NCI-H748 (cell line): ENCODE results near the gene ZNF697.
A peak's percentile ranks its signal among the peaks of the same experiment; 100 is the strongest.

Experiments
- DNase-seq: peaks from one replicate; lab custom pipeline; 2025; ENCODE audit not compliant: unreplicated experiment; lab: John Stamatoyannopoulos, UW

The ZNF697 gene

DNA sequence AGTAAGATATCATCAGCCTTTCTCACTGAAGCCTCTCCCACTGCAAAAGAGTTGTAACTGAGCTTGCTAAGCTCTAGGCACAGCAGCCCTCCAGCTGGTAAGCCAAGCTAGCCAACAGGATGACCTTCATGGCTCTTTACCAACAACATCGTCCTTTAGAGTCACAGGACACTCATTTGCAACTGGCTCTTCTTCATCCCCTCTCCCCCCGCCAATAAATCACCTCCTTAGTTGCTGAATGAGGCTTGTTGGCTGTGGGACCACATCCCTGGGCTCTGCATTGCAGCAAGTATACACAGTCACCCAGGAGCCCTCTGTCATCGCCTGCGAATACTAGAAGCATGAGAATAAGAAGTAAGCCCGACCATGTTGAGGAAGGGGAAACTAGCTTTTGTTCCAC is 16.0 kb upstream of the ZNF697 start:
- no peak for DNase-seq

DNA sequence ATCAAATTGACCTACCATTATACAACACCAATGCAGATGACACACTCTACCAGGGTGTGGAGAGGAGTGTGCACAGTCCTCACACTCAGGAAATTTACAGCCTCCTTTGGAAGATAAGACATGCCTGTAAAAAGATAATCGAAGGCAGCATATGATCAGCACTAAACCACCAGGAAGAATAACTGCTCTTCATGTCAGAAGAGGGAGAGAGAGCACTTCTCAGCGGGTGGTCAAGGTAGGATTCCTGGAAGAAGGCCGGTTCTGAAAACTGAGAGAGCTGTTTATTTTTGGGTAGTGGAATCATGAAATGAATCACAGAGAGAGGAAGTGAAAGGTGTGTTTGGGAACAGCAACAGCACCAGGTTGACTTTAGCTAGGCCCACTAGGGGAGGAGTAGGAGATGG is 14.0 kb upstream of the ZNF697 start:
- no peak for DNase-seq

DNA sequence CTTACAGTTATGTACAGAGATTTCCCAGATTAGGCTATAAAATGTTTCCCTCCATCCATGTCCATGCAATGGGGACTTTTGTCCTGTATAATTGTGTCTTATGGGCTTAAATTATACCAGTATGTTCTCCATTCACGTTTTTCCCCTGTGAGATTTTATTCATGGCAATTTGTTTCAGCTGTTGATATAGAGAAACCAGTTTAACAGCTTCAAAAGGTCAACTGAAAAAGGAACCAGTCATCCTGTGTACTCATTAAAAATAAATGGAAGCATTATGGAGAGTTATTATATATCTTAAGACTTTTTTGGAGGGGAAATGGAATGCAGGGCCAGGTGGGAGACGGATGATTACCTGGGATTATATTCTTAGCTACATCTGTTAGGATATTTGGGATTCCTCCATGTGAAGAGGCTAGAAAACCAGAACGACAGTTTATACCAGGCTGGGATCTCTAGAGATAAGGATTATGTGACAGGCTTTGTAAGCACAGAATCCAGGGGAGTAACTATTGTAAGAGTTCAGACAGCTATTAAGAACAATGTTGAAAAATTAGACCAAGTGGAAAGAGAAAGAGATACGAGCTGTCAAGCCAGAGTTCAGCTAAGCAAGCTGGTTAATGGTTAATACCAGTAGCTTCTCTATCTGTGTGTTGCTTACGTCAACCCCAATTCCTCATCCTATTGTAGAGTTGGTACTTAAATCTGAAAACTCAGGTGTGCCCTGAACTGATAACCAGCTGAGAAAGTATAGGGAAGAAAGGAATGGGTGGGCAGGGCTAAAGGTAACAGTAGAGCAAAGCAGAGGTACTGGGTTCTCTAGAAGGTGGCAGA is 12.4 kb upstream of the ZNF697 start:
- DNase-seq, result peak; percentile 55

DNA sequence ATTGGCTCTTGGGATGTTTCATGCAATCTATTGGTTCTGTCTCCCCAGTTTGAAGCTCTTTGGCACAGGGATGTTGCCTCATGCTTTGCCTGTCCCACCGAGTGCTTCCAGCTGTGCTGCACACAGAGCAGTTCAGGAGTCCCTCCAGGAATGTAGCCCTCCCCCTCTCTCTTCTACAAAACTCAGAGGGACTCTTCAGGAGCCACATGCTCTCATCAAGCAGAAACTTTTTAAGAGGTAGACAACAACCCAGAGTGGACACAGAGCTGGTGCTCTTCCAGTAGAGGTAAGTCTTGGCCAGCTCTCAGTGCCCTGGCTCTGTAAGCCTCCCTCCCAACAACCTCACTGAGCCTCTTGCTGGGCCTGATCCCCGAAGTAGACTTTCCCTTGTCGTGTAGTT is 11.6 kb upstream of the ZNF697 start:
- no peak for DNase-seq

DNA sequence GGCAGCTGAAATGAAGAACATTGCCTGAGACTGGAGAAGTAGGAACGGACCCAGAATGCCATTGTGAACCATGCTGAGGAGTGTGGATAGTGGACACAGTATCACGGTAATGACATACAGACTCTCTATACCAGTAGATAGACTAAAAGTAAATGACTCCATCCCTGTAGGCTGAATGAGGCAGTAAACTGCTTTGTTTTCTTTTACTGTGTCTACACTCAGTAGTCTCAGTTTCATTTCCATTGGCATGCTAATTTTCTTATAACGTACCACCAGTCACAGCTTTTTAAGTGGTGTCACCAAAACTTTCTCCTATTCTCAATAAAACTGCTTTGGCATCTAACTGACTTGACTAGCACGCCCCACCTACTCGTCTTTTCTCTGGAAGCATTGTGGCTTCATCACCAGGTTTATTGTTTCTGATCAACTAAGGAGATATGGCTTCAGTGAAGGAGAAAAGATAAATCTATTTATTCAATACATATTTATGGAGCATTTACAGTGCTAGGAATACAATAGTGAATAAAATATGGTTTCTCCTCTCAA is 8.4 kb upstream of the ZNF697 start:
- DNase-seq, result no peak

DNA sequence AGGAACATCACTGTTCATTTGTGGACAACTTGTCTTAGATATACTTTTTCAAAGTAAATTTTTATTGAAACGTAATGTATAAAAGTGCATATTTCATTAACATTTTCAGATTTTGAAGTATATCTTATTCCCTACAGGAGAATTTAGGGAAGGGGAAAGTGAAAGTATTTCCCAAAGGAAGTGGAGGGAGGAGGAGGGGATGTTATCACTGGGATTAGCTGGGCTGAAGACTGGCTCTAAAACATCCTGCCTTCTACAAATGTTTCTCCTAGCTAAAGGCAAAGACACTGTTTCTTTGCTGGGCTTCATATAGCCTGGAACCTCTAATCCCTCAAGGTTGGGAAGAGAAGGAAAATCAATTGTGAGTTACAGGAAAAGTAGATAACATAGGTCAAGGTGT is 7.1 kb upstream of the ZNF697 start:
- DNase-seq, result no peak

DNA sequence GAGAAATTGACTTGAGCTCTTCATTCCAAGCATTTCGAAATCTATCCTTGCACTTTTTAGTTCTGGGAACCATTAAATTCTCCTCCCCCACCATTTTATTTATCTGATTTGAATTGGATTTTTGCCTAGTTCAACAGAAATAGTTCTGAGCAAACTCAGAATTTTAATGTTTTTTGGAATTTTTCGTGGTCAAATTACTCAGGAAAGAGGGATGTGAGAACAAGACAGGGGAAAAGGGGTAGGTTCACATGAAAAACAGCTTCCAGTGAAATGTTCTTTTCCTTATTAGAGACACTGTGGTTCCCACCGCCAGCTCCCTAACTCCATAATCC is 5.7 kb upstream of the ZNF697 start:
- no peak for DNase-seq

DNA sequence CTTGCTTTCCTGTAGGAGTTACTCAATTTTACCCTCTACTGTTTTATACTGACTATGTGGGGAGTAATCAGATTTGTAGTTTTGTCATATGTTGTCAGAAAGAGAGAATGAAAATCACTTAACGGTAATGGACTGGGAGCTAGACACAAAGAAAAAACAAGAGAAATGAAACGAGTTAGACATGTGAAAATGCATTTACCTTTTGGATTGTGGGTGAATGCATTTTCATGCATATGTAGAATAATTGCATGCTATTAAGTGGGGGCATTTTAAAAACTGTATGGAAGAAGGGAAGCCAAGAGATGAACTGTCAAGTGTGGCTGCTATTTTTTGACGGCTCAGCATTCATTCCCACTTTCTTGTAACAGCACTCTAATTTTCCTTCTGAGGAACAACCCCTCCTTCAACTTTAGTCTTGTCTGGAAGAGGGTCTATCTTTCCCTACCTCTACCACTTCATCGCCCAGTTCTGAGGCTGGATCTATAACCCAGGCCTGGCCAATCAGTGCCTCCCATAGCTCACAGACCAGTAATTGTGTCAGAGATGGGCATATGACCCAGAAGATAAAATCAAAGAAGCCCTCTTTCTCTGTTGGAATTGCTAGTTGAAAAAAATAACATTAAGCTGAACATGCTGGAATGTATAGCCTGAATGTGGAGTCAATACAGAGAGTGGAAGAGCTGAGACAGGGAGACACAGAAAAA is 5.2 kb upstream of the ZNF697 start:
- DNase-seq, result no peak

DNA sequence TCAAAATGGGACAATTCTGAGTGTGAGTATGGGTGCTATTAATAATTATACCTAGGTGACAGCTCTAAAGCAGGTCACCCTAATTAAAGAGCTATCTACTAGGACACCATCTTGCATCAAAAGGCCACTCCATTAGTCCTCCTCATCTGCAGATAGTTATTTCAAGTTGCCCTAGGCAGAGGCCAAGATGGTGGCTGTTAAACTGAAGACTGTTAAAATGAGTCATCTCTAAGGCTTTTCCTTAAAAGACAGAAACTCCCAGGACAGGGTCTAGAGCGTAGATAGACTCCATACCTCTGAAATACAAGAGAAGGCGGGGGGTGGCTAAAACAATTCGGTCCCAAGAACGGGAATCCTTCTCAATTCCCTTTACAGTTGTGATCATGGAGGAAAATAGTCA is 4.5 kb upstream of the ZNF697 start:
- DNase-seq, result no peak

DNA sequence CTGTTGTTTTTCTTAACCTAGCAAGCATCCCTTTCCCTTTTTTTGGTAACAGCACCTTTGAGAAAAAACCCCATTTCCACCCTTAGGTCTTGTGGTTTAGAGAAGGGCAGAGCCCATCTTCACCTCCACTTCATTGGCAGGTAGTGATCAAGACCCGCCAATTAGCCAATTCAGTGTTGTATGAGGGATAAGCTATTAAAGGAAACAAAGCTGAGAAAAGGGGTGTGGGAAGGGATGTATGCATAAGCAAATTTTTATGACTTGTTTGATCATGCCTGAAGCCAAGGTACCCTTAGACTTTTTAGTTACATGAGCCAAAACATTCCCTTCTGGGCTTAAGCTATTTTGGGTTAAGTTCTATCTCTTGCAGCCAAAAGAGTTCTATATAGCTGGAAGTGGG is 3.6 kb upstream of the ZNF697 start:
- DNase-seq, result peak; percentile 23

DNA sequence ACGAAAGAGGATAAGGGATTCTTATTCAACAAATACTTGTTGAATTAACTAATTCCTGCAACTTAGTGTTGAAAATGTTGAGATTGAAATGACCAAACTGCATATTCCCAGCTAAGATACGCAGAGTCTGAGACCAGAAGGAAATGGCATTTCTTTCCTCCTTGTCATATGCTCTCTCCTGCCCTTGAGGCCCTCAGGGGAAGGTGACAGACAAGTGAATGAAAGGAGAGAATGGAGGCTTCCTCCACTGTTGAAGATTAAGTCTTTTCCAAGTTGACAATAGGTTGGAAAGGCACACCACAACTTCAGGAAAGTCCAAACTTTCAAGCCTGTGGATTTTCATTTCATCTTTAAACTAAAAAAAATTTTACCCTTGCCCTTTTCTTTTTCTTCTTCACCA is 3.1 kb upstream of the ZNF697 start:
- DNase-seq, result no peak

DNA sequence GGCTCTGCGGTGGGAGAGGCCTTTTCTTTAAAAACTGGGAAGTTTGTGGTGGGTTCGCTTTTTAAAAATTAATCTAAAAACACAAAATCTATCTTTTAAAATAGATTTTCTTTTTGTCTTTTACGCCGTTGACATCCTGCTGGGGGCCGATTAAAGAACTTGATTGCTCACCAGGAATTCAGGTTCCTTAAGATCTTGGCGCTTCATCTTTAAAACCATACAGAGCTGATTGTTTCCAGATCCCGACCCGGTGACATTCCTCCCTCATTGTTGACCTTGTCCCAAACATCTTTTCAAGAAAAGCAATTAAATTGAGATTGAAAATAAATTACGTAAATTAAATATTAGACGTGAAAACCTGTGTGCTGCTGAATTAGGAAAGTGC is 546 bp upstream of the ZNF697 start:
- no peak for DNase-seq

DNA sequence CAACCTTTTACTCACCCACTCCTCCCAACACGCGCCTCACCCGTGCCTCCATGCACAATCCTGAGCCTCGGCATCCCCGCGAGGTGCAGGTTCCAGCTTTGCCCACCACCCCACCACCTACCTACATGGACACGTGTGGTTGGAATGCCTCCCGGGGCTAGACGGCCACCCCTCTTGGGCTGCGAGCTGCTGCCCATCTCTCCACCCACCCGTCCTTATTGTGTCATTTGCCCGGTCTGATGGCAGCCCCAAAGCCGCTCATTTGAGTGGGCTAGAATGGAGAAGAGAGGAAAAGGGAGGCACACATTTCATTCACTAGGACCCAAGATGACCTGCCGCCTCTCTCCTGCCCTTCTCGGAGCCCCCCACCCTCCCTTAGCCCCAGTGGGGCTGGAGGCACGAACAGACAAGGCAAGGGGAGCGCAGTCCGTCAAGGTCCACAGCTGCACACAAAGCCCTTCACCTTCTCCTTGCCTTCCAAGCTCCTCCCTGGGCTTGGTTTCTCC is 785 bp downstream of the ZNF697 start:
- no peak for DNase-seq

DNA sequence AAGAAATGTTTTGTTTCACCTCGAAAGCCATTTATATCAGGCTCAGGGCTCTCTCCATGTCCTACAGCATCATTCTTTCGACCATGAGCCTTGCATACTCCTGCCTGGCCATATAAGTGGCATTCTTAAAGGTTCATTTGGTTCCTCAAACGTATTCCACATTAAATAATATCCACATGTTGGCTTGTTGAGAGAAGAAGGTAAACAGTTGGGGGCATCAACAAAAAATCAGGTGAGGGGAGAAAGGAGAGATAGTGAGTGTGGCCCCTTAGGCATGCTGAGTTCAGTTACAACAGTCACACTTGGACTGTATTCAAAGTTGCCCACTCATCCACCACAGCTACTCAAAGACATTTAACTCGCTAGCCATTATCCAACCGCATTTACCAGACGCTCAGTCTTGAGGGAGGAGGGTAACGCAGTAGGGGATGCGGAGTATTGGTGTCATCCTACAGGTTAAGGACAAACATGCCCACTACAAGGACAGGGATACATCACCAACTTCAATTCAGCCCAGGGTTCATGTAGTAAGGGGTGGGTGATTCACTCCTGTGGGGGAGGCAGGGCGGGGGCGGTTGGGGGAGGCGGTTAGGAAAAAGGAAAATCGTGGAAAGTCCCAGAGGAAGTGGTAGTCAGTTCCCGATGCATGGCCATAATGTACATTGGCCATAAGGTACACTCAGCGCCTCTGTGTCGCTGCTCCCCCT is 1.4 kb downstream of the ZNF697 start:
- DNase-seq, result peak; percentile 22

DNA sequence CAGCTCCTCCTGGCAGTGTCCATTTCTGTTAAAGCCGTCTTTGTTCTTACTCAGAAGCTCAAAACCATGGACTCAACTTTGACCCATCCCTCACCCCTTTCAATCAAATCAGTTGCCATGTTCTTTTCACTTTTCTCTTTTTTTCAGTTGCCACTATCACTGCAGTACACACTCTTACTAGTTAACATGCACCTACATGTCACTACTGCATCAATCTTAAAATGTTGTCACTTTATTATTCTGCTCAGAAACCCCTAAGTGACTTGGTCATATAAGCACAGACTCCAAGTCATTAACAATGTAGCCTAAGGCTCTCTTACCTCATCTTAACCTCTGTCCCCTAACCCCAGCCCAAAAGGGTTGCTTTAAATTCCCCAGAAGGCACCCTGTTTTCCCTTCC is 9.0 kb downstream of the ZNF697 start:
- DNase-seq, result no peak

DNA sequence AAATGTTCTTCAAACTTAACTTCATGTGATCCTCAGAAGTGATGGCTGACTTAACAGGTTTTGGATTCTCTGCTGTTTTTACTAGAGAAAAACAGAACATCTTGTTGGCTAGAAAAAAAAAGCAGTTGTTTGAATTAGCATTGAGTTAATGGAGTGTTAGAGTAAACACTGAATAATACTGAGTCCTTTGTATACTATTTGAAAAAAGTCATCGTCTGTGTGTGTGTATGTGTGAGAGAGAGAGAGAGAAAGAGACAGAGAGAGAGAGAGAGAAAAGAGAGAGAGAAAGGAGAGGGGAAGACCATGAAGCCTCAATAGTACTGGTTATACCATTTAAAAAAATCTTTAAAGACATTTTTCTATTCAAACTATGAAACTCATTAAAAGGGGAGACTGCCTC is 10.4 kb downstream of the ZNF697 start:
- no peak for DNase-seq

DNA sequence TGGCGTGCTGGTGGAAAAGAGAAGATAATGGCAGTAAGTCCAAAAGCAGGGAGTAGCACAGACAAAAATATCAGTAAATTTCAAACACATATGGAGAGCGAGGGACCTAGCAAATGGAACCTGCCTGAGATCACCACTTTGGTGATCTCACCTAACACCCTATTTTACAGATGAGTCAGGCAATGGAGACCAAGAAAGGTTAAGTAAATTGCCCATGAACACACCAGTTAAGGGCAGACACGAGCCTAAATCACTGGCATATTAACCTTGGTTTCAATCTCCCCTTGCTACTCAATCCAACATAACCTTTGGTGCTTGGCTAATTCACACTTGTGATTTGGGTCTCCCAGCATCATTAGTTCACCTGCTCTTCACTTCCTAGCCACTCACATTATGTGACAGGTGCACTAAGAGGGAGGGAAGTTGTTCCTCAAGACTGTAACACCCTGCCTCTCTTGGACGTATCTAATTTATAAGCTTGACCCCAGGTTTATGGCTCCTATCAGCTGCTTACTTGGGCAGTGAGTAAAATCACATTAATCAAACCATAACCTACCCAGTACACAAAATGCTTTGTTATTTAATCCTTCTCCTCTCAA is 11.5 kb downstream of the ZNF697 start:
- no peak for DNase-seq

DNA sequence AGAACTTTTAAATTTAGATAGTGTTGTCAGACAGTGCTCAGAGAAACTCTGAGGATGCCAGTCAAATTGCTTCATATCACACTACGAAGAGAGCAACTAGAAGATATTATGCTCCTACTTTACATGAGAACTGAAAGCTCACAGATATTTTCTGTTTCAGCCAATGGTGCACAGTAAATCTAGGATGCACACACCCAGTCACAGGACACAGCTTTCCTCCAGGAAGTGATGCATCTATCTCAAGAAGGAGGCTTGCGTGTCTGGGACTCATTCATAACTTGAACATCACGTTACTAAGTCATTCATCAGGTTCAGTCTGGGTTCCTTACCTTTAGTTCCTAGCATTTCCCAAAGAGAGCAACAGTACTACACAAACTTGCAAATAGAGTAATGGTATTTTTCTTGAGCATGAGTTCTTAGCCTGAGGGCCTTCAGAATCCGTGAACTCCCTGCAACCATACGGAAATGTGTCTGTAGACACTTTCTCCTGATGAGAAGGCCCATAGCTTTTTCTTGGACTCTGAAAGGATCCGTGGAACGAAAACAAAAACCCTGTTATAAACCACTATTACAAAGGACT is 12.2 kb downstream of the ZNF697 start:
- DNase-seq, result no peak

DNA sequence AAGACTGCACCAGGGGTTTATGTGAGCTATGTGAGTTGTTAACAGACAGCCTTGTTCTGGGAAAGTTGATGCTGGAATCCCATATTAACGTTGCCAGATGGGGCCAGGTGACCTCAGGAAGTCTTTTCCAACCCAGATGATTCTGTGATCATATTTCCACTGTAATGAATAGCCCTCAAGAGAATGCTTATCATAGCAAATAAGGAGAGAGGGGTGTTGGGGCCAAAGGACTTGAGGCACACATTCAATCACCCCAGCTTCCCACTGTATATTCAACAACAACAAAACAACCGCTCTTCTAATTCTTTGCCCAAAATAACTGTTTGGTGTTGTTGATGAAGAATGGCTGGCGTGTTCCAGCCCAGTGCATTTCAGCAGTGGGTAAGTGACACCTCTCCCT is 14.1 kb downstream of the ZNF697 start:
- no peak for DNase-seq

DNA sequence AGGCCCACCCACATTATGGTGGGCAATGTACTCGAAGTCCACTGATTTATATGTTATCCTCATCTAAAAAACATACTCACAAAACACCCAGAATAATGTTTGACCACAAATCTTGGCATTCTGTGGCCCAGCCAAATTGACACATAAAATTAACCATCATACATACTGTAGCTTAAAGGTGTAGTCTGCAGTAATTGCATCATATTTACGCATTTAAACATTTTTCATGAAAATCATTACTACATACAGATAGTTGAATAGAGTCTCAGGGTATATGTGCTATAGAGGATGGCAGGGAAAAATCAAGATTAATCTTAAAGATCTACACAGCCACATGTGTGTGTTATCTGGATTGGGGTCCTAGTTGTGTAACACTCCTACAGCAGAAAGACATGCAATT is 14.5 kb downstream of the ZNF697 start:
- DNase-seq, result no peak

DNA sequence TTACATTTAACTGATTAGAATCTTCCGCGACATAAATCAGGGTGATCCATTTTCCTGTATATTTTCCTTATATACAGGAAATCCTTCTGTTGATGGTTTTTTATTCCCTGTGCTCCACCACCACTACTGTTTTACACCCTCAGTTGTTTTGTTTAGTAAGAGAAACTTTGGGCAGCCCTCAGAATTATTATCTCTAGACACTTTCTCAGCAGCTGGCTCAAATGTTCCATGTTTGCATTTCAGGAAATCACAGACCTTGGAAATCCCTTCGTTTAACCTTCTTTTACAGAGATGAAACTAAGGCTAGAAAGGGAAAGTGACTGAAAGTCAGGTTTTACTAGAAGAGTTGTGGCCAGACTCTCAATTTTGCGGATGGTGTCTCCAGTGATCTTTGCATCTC is 15.2 kb downstream of the ZNF697 start:
- DNase-seq, result no peak
